Endothelial cell of umbilical vein (primary cell): ENCODE measurements around the gene KCNH2. TPM values are rescaled to one million over a fixed set of nuclear protein-coding genes. Genes with fewer than 3 reads are reported as not detected.

Source experiments
- BruUV-seq: library from RNA; stranded (reverse); fragments of 400-500 nt; replicated peaks from 2 replicates; lab custom pipeline; 2021; lab: Mats Ljungman, UMichigan
- CTCF ChIA-PET: fragments of 300-600, 350-600 bp; sonication (Branson Sonifier 250); formaldehyde crosslinking; loops from one replicate; lab custom pipeline; 2021; ENCODE audit warnings: antibody characterized with exemption, inconsistent platforms; lab: Charles Lee
- POLR2A ChIA-PET: fragments of 300-600, 350-600 bp; sonication (Branson Sonifier 250); formaldehyde crosslinking; loops from one replicate; lab custom pipeline; 2021; ENCODE audit warnings: antibody characterized with exemption, inconsistent platforms; lab: Charles Lee
- DNase-seq: peaks from one replicate; pipeline ENCODE4 v3.0.0-alpha.2; 2011; ENCODE audit warnings: low read depth, low spot score
- FAIRE-seq: peaks from 2 replicates; lab custom pipeline; 2011; peaks lifted over from hg19 to GRCh38; lab: Jason Lieb, UNC
- H2AFZ ChIP-seq: 2 replicates; pipeline ENCODE4 v1.6.0; 2012; ENCODE audit warnings: low read depth, low read length, control low read depth, inconsistent platforms
- H3K27ac ChIP-seq: 2 replicates; pipeline ENCODE4 v1.5.1; 2011; ENCODE audit warnings: low read depth, mild to moderate bottlenecking, control low read depth, low read length, moderate library complexity; ENCODE audit not compliant: insufficient read depth
- H3K27me3 ChIP-seq, 2 experiments: 2 replicates each; pipeline versions ENCODE4 v1.6.0 to v1.6.1; 2011; ENCODE audit warnings: low read length in 2 of 2, mixed read lengths in 1 of 2; ENCODE audit not compliant: control insufficient read depth in 2 of 2, insufficient read depth in 2 of 2
- H3K36me3 ChIP-seq, 2 experiments: 2 replicates in 1 of 2; 3 replicates in 1 of 2; pipeline ENCODE4 v1.5.1; 2011; ENCODE audit warnings: low read length in 2 of 2, mild to moderate bottlenecking in 1 of 2, moderate library complexity in 1 of 2; ENCODE audit not compliant: control insufficient read depth in 2 of 2, insufficient read depth in 2 of 2; ENCODE audit errors: extremely low read depth in 1 of 2
- H3K4me1 ChIP-seq: 3 replicates; pipeline ENCODE4 v1.5.1; 2011; ENCODE audit warnings: mild to moderate bottlenecking, low read length; ENCODE audit not compliant: control insufficient read depth, insufficient read depth; ENCODE audit errors: extremely low read depth
- H3K4me2 ChIP-seq: 2 replicates; pipeline ENCODE4 v1.6.1; 2011; ENCODE audit warnings: low read length, control low read depth, mixed read lengths; ENCODE audit not compliant: insufficient read depth
- H3K4me3 ChIP-seq, 3 experiments: fragments of 200-600 bp in 1 of 3; sonication (generic), shearing (Covaris generic) in 1 of 3; replicated peaks in 1 of 3; 2 replicates each; pipeline ENCODE4 v1.5.1; 2011 to 2016; ENCODE audit warnings: control low read depth in 3 of 3, low read length in 3 of 3, mild to moderate bottlenecking in 2 of 3, inconsistent platforms in 1 of 3, low read depth in 1 of 3, moderate library complexity in 1 of 3; ENCODE audit not compliant: insufficient read depth in 1 of 3
- H3K79me2 ChIP-seq: 2 replicates; pipeline ENCODE4 v1.6.0; 2012; ENCODE audit warnings: low read length, inconsistent platforms; ENCODE audit not compliant: control insufficient read depth, insufficient read depth
- H3K9ac ChIP-seq: replicated peaks from 2 replicates; pipeline ENCODE3; 2011; ENCODE audit warnings: low read length, control low read depth; ENCODE audit not compliant: insufficient read depth; ENCODE audit errors: extremely low read depth
- H3K9me1 ChIP-seq: replicated peaks from 3 replicates; pipeline ENCODE4 v1.6.0; 2011; ENCODE audit warnings: mild to moderate bottlenecking, low read length; ENCODE audit not compliant: control insufficient read depth, insufficient read depth; ENCODE audit errors: extremely low read depth
- H3K9me3 ChIP-seq: replicated peaks from 2 replicates; pipeline ENCODE4 v1.5.1; 2012; ENCODE audit warnings: low read length, inconsistent platforms; ENCODE audit not compliant: control insufficient read depth, insufficient read depth
- H4K20me1 ChIP-seq: replicated peaks from 2 replicates; pipeline ENCODE3; 2011; ENCODE audit warnings: mild to moderate bottlenecking, low read length; ENCODE audit not compliant: control insufficient read depth, insufficient read depth; ENCODE audit errors: extremely low read depth
- CTCF ChIP-seq, 2 donors: IDR thresholded peaks; 1 replicate in 1 of 2; 2 replicates in 1 of 2; pipeline ENCODE4 v1.5.1; 2011; ENCODE audit warnings: low read length in 2 of 2, mild to moderate bottlenecking in 2 of 2, moderate library complexity in 2 of 2, control low read depth in 1 of 2, inconsistent platforms in 1 of 2, low read depth in 1 of 2; ENCODE audit not compliant: insufficient read depth in 1 of 2; ENCODE audit errors: extremely low read depth in 1 of 2
- EZH2 ChIP-seq: IDR thresholded peaks from 2 replicates; pipeline ENCODE4 v1.6.1; 2012; ENCODE audit warnings: borderline replicate concordance, low read depth, mild to moderate bottlenecking, moderate library complexity, low read length, inconsistent platforms; ENCODE audit not compliant: severe bottlenecking
- FOS ChIP-seq: IDR thresholded peaks from 2 replicates; pipeline ENCODE4 v1.6.1; 2011; ENCODE audit warnings: mild to moderate bottlenecking, low read length, moderate library complexity, borderline replicate concordance; ENCODE audit not compliant: insufficient read depth
- GATA2 ChIP-seq: IDR thresholded peaks from 2 replicates; pipeline ENCODE4 v1.7.0; 2011; ENCODE audit warnings: low read depth, mild to moderate bottlenecking, moderate library complexity, mixed read lengths, low read length; ENCODE audit not compliant: insufficient read length, insufficient read depth
- JUN ChIP-seq: IDR thresholded peaks from 2 replicates; pipeline ENCODE4 v1.6.1; 2011; ENCODE audit warnings: borderline replicate concordance, low read depth; ENCODE audit not compliant: insufficient read length, insufficient read depth
- MAX ChIP-seq: IDR thresholded peaks from 2 replicates; pipeline ENCODE4 v1.6.1; 2011; ENCODE audit not compliant: insufficient read depth, insufficient read length
- MYC ChIP-seq: IDR thresholded peaks from one replicate; pipeline ENCODE4 v1.6.1; 2011; ENCODE audit warnings: mild to moderate bottlenecking, low read depth, low read length
- POLR2A ChIP-seq: IDR thresholded peaks from 2 replicates; pipeline ENCODE4 v1.6.1; 2012; ENCODE audit warnings: low read depth, mild to moderate bottlenecking, control low read depth, low read length
- POLR2AphosphoS5 ChIP-seq: IDR thresholded peaks from 2 replicates; pipeline ENCODE4 v1.6.1; 2012; ENCODE audit warnings: low read depth, mild to moderate bottlenecking, control low read depth, low read length, moderate library complexity; ENCODE audit not compliant: insufficient read depth
- dilution Hi-C: fragments of 300-500 bp; cut with MboI; formaldehyde crosslinking; loops from one replicate; pipeline ENCODE4 v1.15.0; 2019; ENCODE audit warnings: low sequenced_read_pairs; ENCODE audit not compliant: extremely low pct_ligation_motif_present
- intact Hi-C: fragments of 100-400 bp; cut with micrococcal nuclease; formaldehyde crosslinking; loops from one replicate; pipeline ENCODE4 v1.10.0; 2022
- polyA plus RNA-seq, 4 experiments: library from polyadenylated mRNA; depleted of rRNA in 3 of 4; stranded (reverse) in 3 of 4; unstranded in 1 of 4; fragments of >200 nt; gene quantifications; 2 replicates each; pipeline versions ENCODE4 v1.2.1 to v1.2.3, GENCODE V29; 2011 to 2012; ENCODE audit warnings: missing spikeins in 1 of 4
- total RNA-seq: library from RNA; stranded (reverse); gene quantifications from 2 replicates; pipeline ENCODE4 v1.2.3, GENCODE V29; 2021

The KCNH2 gene
- total and polyA plus RNA-seq, 2 donors (not counting 3 experiments of a cell fraction or from before 2014, with no cell fraction given): 0.03 to 0.09 TPM

GRCh38 chr7:151013733-151014497, 35.8 kb upstream of the KCNH2 start:
- Histone ChIP-seq H3K9ac (no peak overlapping the region), H3K27ac (no peak overlapping the region), H2AFZ (no peak overlapping the region), H3K9me3 (no peaks in the 10 kb centered on the region), H3K79me2 (no peaks in the 10 kb centered on the region), H3K36me3 (peaks cover 0 to 21% of the 10 kb centered on the region in 2 experiments), H3K4me2 (no peak overlapping the region), H3K9me1 (no peaks in the 10 kb centered on the region), H3K27me3 (no peaks in the 10 kb centered on the region), H4K20me1 (no peaks in the 10 kb centered on the region), H3K4me3 (no peak overlapping the region), H3K4me1 (peaks cover 14% of the 10 kb centered on the region)
- POLR2A ChIA-PET: no interaction called here
- intact Hi-C loops (no loop called here), dilution Hi-C loops (no loop called here)
- FAIRE-seq: no peak
- no peak for TF ChIP-seq GATA2
- no peak for TF ChIP-seq POLR2A
- TF ChIP-seq FOS: no peak
- no peak for TF ChIP-seq POLR2AphosphoS5
- no peak for TF ChIP-seq CTCF (IDR thresholded peaks at IDR 0.05; ENCODE audit: extremely low read depth in 1 of 2, insufficient read depth in 1 of 2, low read depth in 1 of 2, low read length in 2 of 2)
- no peak for TF ChIP-seq MYC
- TF ChIP-seq MAX: no peak
- no peak for TF ChIP-seq JUN
- TF ChIP-seq EZH2: no peak
- TSS peak; percentile 74 for BruUV-seq
- no peak for DNase-seq
- CTCF ChIA-PET: interaction anchor here (0.8 to 4.0 kb wide), 3 partner anchors 28 to 116 kb away, joined by 3 to 18 read pairs (median 11); no protein-coding TSS in a partner anchor
